Mucosa of descending colon (tissue), 3 donors: Measurements from ENCODE around the gene GSTA2. TPM values are rescaled to one million over a fixed set of nuclear protein-coding genes. Genes with fewer than 3 reads are reported as not detected.
"Not testable (repeated sequence)": the region's sequence is repeated elsewhere in the genome, so short reads cannot be mapped to it uniquely, and the experiment has no call there.

ENCODE experiments used
- ATAC-seq: fragments of 200-7000 bp; cut with Tn5 transposase; one replicate; pipeline ENCODE4 v1.9.1; 2020; ENCODE audit warnings: mild to moderate bottlenecking, moderate library complexity
- DNase-seq, 3 donors: peaks; one replicate each; pipeline ENCODE4 v3.0.0-alpha.2; 2020
- H3K36me3 ChIP-seq: fragments of 200-600 bp; one replicate; pipeline ENCODE4 v1.8.0; 2021; ENCODE audit warnings: low read depth, mild to moderate bottlenecking
- H3K4me1 ChIP-seq: fragments of 200-600 bp; one replicate; pipeline ENCODE4 v1.8.0; 2021; ENCODE audit warnings: low read depth, mild to moderate bottlenecking
- H3K4me3 ChIP-seq: fragments of 200-600 bp; one replicate; pipeline ENCODE4 v1.8.0; 2021; ENCODE audit warnings: mild to moderate bottlenecking
- H3K9me3 ChIP-seq: fragments of 200-600 bp; one replicate; pipeline ENCODE4 v1.8.0; 2021; ENCODE audit warnings: mild to moderate bottlenecking
- intact Hi-C, 2 donors: fragments of 100-400 bp; cut with DNase I in 1 of 2; cut with micrococcal nuclease in 1 of 2; formaldehyde crosslinking; loops; one replicate each; pipeline versions ENCODE4 v1.11.0 to v1.11.1; 2022; cut with DNase I, micrococcal nuclease
- total RNA-seq, 3 donors: library from RNA; stranded (reverse); fragmentation: NEBNext Ultra II Directional in 2 of 3; extraction: Animal tissue kit (Norgen Biotek cat#: 25700) in 2 of 3; gene quantifications; one replicate each; pipeline versions ENCODE4 v1.2.1 to v1.2.4, GENCODE V29; 2021 to 2023
- TF ChIP-seq, protein P1 (sequence below): fragments of 200-600 bp; IDR thresholded peaks from one replicate; pipeline ENCODE4 v1.8.0; 2022; ENCODE audit warnings: antibody characterized with exemption, mild to moderate bottlenecking
- donor health status: DM: no; HTN: no; CAD: no; lungs with moderate emphysema.
- donor health status: DM: no; HTN: no; CAD: no.
- donor health status: DM: no; HTN: yes; CAD: no.

The GSTA2 gene
- total RNA-seq, 3 donors from 2014 or later, result 0.27 to 0.29 TPM; not detected in 1

DNA sequence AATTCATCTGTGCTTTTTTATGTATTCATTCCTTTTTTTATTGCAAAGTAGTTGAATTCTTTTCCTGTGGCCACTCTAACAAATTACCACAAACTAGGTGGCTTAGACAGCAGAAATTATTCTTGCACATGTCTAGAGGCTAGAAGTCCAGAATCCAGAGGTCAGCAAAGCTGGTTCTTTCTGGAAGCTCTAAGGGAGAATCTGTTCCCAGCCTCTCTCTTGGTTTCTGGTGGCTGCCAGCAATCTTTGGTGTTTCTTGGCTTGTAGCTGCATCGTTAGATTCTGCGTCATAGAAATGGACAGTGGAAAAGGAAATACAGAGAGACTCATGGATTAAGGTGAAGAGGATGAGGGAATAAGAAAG is 39.3 kb downstream of the GSTA2 start:
- intact Hi-C loops, result no loop called here
- no peaks in the 10 kb centered on the region for H3K9me3 ChIP-seq
- DNase-seq, result no peak
- H3K4me3 ChIP-seq, result no peak overlapping the region
- no peak for ATAC-seq
- no peaks in the 10 kb centered on the region for H3K36me3 ChIP-seq
- peaks cover 14% of the 10 kb centered on the region for H3K4me1 ChIP-seq
- TF ChIP-seq, protein P1, sequence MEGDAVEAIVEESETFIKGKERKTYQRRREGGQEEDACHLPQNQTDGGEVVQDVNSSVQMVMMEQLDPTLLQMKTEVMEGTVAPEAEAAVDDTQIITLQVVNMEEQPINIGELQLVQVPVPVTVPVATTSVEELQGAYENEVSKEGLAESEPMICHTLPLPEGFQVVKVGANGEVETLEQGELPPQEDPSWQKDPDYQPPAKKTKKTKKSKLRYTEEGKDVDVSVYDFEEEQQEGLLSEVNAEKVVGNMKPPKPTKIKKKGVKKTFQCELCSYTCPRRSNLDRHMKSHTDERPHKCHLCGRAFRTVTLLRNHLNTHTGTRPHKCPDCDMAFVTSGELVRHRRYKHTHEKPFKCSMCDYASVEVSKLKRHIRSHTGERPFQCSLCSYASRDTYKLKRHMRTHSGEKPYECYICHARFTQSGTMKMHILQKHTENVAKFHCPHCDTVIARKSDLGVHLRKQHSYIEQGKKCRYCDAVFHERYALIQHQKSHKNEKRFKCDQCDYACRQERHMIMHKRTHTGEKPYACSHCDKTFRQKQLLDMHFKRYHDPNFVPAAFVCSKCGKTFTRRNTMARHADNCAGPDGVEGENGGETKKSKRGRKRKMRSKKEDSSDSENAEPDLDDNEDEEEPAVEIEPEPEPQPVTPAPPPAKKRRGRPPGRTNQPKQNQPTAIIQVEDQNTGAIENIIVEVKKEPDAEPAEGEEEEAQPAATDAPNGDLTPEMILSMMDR, result no peak

DNA sequence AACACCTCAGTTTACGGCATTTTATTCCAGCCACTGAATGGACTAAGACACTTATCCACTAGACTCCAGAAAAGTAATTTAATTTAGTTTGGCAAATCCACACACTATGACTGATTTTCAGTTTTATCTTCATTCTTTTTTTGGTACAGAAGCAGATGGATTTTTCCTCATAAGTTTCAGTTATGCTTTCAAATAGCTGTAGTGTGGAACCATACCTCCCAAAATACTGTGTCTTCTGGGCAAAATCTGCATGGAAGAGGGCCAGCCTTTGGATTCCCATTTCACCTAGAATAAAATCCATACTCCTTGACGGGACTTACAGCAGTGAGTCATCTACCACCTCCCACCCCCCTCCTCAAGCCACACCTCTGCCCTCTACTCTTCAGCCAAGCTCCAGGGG is 43.0 kb downstream of the GSTA2 start:
- no peak overlapping the region for H3K4me3 ChIP-seq
- ATAC-seq, result no peak
- no peaks in the 10 kb centered on the region for H3K36me3 ChIP-seq
- intact Hi-C loops, result no loop called here
- TF ChIP-seq, protein P1, result no peak
- no peaks in the 10 kb centered on the region for H3K9me3 ChIP-seq
- no peak for DNase-seq
- peaks cover 9% of the 10 kb centered on the region for H3K4me1 ChIP-seq

DNA sequence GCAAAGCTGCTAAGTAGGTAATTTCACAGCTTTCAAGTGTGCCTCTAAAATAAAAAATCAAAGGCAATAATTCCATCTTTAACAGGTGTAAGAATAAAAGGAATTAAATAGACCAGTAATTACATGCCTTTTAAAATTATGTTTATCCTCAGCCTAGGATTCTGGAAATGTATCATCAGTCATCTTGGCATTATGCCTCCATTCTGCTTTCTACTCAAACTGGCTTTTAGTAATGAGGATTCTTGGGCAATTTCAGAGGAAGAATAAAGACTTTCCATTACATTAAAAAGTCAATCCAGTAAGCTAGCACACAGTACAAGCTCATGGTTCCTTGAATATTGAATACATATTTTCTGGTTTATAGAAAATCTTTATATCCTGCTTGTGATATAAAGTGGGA is 44.7 kb downstream of the GSTA2 start:
- ATAC-seq (no peak), DNase-seq (no peak)
- Histone ChIP-seq H3K4me1 (peaks cover under 1% of the 10 kb centered on the region), H3K36me3 (no peaks in the 10 kb centered on the region), H3K9me3 (no peaks in the 10 kb centered on the region), H3K4me3 (no peak overlapping the region)
- intact Hi-C loops, result no loop called here
- TF ChIP-seq, protein P1, result no peak

DNA sequence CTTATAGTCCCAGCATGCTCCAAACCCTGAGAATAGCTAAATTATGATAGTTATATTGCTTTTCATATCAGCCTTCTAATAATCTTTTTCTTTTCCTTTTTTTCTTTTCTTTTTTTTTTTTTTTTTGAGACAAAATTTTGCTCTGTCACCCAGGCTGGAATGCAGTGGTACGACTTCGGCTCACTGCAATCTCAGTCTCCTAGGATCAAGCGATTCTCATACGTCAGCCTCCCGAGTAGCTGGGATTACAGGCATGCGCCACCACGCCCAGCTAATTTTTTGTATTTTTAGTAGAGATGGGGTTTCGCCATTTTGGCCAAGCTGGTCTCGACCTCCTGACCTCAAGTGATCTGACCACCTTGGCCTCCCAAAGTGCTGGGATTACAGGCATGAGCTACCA is 48.5 kb downstream of the GSTA2 start:
- DNase-seq, intact Hi-C loops, ATAC-seq, H3K9me3 ChIP-seq, H3K4me1 ChIP-seq, H3K4me3 ChIP-seq, H3K36me3 ChIP-seq: not testable (repeated sequence)

DNA sequence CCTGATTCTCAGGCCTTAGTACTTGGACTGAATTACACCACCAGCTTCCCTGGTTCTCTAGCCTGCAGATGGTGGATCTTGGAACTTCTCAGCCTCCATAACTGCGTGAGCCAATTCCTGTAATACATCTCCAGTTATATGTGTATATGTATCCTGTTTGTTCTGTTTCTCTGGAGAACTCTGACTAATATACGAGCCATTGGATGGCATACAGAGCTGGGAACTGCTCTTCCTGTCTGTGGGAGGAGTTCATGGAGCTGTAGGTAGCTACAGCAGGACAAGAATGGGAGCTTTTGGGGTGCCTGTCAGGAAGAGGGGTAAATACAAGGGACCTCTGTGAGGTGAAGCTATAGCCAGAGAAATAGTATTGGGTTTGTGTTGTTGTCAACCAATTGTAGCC is 51.1 kb downstream of the GSTA2 start:
- no peaks in the 10 kb centered on the region for H3K36me3 ChIP-seq
- no peak for ATAC-seq
- no peak overlapping the region for H3K4me3 ChIP-seq
- H3K4me1 ChIP-seq, result no peaks in the 10 kb centered on the region
- intact Hi-C loops, result no loop called here
- no peaks in the 10 kb centered on the region for H3K9me3 ChIP-seq
- no peak for DNase-seq
- TF ChIP-seq, protein P1, result no peak

DNA sequence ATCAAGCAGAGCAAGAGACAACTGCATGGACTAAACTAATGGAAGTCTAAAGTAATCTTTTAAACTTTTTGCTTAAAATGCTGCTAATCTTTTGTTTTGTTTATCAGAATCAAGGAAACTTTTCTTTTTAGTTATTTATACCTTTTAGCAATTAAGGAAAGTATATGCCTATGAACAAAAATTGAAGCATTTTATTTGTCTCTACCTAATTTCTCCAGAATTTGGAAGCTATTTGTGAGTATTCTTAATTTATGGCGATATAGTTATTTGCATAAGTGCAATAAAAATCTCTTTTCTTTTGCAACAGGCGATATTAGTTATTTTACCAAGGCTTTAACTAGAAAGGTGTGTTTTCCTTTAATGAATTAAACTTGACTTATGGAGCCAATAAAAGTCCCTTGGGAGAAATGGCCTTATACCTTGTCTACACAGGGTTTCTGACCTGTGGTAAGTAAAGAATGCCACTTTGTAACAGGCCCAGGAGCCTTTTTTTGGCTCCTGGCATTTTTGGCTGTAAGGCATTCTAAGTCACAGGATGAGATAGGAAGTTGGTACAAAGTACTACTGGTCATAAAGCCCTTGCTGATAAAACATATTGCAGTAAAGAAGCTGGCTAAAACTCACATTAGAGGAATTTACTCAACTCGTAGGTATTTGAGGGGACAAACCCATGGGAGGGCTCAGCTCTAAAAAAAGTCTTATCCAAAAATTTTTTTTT is 55.2 kb downstream of the GSTA2 start:
- H3K9me3 ChIP-seq, result no peaks in the 10 kb centered on the region
- no peak for ATAC-seq
- TF ChIP-seq, protein P1, result no peak
- no peak for DNase-seq
- intact Hi-C loops, result no loop called here
- H3K4me3 ChIP-seq, result no peak overlapping the region
- H3K36me3 ChIP-seq, result no peaks in the 10 kb centered on the region
- H3K4me1 ChIP-seq, result no peaks in the 10 kb centered on the region
